Smooth muscle cell (in vitro differentiated cells): ENCODE data around the gene RELT. TPM values are rescaled to one million over a fixed set of nuclear protein-coding genes. Genes with fewer than 3 reads are reported as not detected.

Source experiments
- DNase-seq: peaks from one replicate; lab custom pipeline; 2025; ENCODE audit not compliant: unreplicated experiment; lab: John Stamatoyannopoulos, UW
- H2AFZ ChIP-seq: fragments of 200-600 bp; sonication (generic); 2 replicates; pipeline ENCODE4 v1.6.0; 2016; ENCODE audit warnings: antibody characterized with exemption, low read depth, mild to moderate bottlenecking
- H3F3A ChIP-seq: fragments of 200-600 bp; sonication (generic); 2 replicates; pipeline ENCODE4 v1.6.0; 2017; ENCODE audit warnings: antibody characterized with exemption, low read depth
- H3K27ac ChIP-seq: fragments of 200-600 bp; sonication (generic); 2 replicates; pipeline ENCODE4 v1.5.1; 2016; ENCODE audit warnings: low read depth, mild to moderate bottlenecking
- H3K27me3 ChIP-seq: fragments of 200-600 bp; sonication (generic); 2 replicates; pipeline ENCODE4 v1.6.1; 2016; ENCODE audit warnings: low read depth, mild to moderate bottlenecking
- H3K36me3 ChIP-seq: fragments of 200-600 bp; sonication (generic); 2 replicates; pipeline ENCODE4 v1.5.1; 2016; ENCODE audit warnings: low read depth
- H3K4me1 ChIP-seq: fragments of 200-600 bp; sonication (generic); 2 replicates; pipeline ENCODE4 v1.5.1; 2016; ENCODE audit warnings: low read depth
- H3K4me2 ChIP-seq: fragments of 200-600 bp; sonication (generic); 2 replicates; pipeline ENCODE4 v1.6.0; 2016; ENCODE audit warnings: mild to moderate bottlenecking
- H3K4me3 ChIP-seq: fragments of 200-600 bp; sonication (generic); 2 replicates; pipeline ENCODE4 v1.5.1; 2016; ENCODE audit warnings: mild to moderate bottlenecking
- H3K79me2 ChIP-seq: fragments of 200-600 bp; sonication (generic); 2 replicates; pipeline ENCODE4 v1.6.0; 2016; ENCODE audit warnings: low read depth, mild to moderate bottlenecking
- H3K9ac ChIP-seq: fragments of 200-600 bp; sonication (generic); 2 replicates; pipeline ENCODE4 v1.6.0; 2016; ENCODE audit warnings: low read depth
- H3K9me3 ChIP-seq: fragments of 200-600 bp; sonication (generic); replicated peaks from 2 replicates; pipeline ENCODE4 v1.5.1; 2016; ENCODE audit warnings: low read depth
- H4K20me1 ChIP-seq: fragments of 200-600 bp; sonication (generic); 2 replicates; pipeline ENCODE4 v1.6.0; 2016; ENCODE audit warnings: low read depth
- WGBS: methylation state at CpG from one replicate; pipeline ENCODE4 v1.1.7; 2016; ENCODE audit warnings: low lambda C conversion rate; 5-methylcytosine and 5-hydroxymethylcytosine counted together
- polyA plus RNA-seq: library from polyadenylated mRNA; unstranded; fragments of >200 nt; fragmentation: Nextera tagmentation; extraction: Ambion mirVana; gene quantifications from 2 replicates; pipeline ENCODE4 v1.2.1, GENCODE V29; 2016
- total RNA-seq: library from RNA; depleted of rRNA; stranded (reverse); fragments of >200 nt; gene quantifications from 2 replicates; pipeline ENCODE4 v1.2.3, GENCODE V29; 2014
- TF ChIP-seq, protein P1 (sequence below): fragments of 200-600 bp; sonication (generic); IDR thresholded peaks from 2 replicates; pipeline ENCODE4 v1.5.1; 2017; ENCODE audit warnings: borderline replicate concordance, mild to moderate bottlenecking, antibody characterized with exemption; ENCODE audit not compliant: insufficient read depth, poor library complexity, severe bottlenecking

RELT gene
- total and polyA plus RNA-seq, 2 experiments from 2014 or later = 4.3 to 5.5 TPM

DNA sequence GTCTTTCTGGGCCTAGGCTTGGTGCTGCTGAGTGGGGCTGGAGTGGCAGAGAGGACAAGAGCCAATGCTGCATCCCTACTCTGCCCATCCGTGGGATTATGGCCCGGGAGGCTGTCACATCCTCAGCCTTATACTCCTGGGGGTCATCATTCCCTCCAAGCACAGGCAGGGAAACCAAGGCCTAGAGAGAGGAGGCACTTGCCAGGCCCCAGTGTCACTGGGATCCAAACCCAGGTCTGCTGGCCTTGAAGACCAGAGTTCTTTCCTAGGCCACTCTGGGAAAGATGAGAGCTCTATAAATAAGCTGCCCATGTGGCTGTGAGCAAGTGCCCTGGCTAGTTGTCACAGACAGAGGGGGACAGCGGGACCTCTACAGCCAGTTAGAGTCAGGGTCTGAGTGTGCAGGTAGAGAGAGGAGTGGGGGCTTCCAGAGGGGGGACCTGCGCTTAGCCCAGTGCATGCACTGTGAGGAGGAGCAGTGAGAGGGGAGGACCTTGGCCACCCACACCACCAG lies 4.8 kb downstream of the RELT start:
- Histone ChIP-seq H3K79me2 (peaks cover 26% of the 10 kb centered on the region), H3K27me3 (no peaks in the 10 kb centered on the region), H2AFZ (no peak overlapping the region), H3K36me3 (no peaks in the 10 kb centered on the region), H3K4me3 (no peak overlapping the region), H3K9ac (no peak overlapping the region), H3K4me1 (peaks cover 10% of the 10 kb centered on the region), H3K9me3 (no peaks in the 10 kb centered on the region), H3K4me2 (no peak overlapping the region), H3F3A (no peaks in the 10 kb centered on the region), H4K20me1 (peaks cover 77% of the 10 kb centered on the region), H3K27ac (no peak overlapping the region)
- no peak for DNase-seq
- TF ChIP-seq, protein P1, sequence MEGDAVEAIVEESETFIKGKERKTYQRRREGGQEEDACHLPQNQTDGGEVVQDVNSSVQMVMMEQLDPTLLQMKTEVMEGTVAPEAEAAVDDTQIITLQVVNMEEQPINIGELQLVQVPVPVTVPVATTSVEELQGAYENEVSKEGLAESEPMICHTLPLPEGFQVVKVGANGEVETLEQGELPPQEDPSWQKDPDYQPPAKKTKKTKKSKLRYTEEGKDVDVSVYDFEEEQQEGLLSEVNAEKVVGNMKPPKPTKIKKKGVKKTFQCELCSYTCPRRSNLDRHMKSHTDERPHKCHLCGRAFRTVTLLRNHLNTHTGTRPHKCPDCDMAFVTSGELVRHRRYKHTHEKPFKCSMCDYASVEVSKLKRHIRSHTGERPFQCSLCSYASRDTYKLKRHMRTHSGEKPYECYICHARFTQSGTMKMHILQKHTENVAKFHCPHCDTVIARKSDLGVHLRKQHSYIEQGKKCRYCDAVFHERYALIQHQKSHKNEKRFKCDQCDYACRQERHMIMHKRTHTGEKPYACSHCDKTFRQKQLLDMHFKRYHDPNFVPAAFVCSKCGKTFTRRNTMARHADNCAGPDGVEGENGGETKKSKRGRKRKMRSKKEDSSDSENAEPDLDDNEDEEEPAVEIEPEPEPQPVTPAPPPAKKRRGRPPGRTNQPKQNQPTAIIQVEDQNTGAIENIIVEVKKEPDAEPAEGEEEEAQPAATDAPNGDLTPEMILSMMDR = no peak
- 88% methylated on average over 4 of the region's 4 CpGs for WGBS

DNA sequence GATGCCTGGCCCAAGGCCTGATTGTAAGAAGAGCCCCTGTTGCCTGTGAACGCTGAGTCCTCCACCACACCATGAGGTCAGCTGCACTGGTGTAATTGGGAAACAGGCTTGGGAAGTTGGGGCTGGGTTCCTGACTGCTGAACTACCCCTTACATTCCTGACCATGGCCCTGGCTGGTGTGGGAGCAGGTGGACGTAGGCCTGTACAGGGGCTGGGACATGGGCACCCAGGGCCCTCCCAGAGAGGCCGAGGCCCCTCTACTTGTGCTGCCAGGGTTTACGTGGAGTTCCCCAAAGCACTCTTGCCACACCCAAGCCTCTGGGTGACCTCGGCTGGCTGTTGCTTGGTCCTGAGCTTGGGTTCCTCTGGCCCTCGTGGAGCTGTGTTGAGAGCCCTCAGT lies 5.4 kb downstream of the RELT start:
- Histone ChIP-seq H2AFZ (no peak overlapping the region), H3K27ac (no peak overlapping the region), H3K4me3 (no peak overlapping the region), H3K36me3 (no peaks in the 10 kb centered on the region), H3K4me1 (peaks cover 10% of the 10 kb centered on the region), H3K27me3 (no peaks in the 10 kb centered on the region), H3K9ac (no peak overlapping the region), H3K79me2 (peaks cover 33% of the 10 kb centered on the region), H3K9me3 (no peaks in the 10 kb centered on the region), H3F3A (no peaks in the 10 kb centered on the region), H4K20me1 (peaks cover 83% of the 10 kb centered on the region), H3K4me2 (no peak overlapping the region)
- WGBS = 83% methylated on average over 6 of the region's 6 CpGs
- TF ChIP-seq, protein P1 = no peak
- DNase-seq = no peak

DNA sequence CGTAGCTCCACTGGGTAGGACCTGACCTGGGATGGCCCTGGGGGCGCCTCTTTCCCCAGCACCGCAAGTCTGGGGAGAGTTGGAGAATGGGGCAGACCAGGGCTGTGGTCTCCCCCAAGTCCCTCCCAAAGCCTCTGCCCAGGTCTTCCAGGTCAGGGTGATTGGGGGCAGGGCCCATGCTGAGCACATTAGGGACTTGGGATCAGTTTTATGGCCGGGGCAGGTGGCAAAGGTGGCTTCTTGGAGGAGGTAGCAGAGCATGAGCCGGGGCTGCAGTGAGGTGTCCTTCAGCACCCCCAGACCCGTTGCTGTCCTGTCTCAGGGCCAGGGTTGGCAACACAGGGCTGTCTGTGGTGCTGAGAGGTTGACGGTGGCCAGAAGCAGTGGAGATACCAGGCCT lies 6.0 kb downstream of the RELT start:
- Histone ChIP-seq H4K20me1 (peaks cover 88% of the 10 kb centered on the region), H3K4me2 (no peak overlapping the region), H3K4me1 (peaks cover 10% of the 10 kb centered on the region), H3K27ac (no peak overlapping the region), H3K9ac (no peak overlapping the region), H2AFZ (no peak overlapping the region), H3K79me2 (peaks cover 33% of the 10 kb centered on the region), H3F3A (no peaks in the 10 kb centered on the region), H3K4me3 (no peak overlapping the region), H3K9me3 (no peaks in the 10 kb centered on the region), H3K27me3 (no peaks in the 10 kb centered on the region), H3K36me3 (no peaks in the 10 kb centered on the region)
- no peak for DNase-seq
- TF ChIP-seq, protein P1 = no peak
- WGBS = 94% methylated on average over 7 of the region's 7 CpGs

DNA sequence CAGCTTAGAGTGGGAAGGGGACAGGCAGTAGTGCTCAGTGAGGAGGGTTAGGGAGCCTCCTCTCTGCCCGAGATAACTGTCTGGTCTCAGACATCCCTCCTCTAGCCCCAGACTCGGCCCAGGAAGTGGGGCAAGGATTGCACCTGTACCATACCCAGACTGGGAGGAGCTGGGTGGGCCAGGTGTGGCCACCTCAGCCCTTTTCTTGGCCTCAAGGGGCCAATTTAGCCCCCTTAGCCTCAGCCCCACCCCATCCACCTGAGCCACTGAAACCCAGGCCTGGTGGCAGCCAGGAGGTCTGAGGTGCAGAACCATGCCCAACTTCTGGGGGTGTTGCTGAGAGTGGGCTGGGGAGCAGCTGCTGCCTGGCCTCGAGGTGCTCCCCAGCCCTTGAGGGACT lies 6.5 kb downstream of the RELT start:
- Histone ChIP-seq H3K79me2 (peaks cover 30% of the 10 kb centered on the region), H3K4me1 (peaks cover 5% of the 10 kb centered on the region)

More for the DNA sequence above, 6.5 kb downstream of the RELT start:
- Histone ChIP-seq H2AFZ (no peak overlapping the region), H3K4me3 (no peak overlapping the region), H3K9me3 (no peaks in the 10 kb centered on the region), H3K27ac (no peak overlapping the region), H3K4me2 (no peak overlapping the region), H3K9ac (no peak overlapping the region), H3F3A (no peaks in the 10 kb centered on the region), H3K36me3 (no peaks in the 10 kb centered on the region), H3K27me3 (no peaks in the 10 kb centered on the region), H4K20me1 (peaks cover 87% of the 10 kb centered on the region)
- TF ChIP-seq, protein P1 = no peak
- DNase-seq = no peak
- WGBS = 85% methylated on average over 3 of the region's 3 CpGs
